ENCODE results near the gene TBC1D3I.
"Not testable (repeated sequence)": the region's sequence is repeated elsewhere in the genome, so short reads cannot be mapped to it uniquely, and the experiment has no call there.

The TBC1D3I gene

GRCh38 chr17:36214918-36215317 lies 49.5 kb downstream of the TBC1D3I start:
- H3K36me3 ChIP-seq: no peaks in the 10 kb centered on the region
- no peak for DNase-seq
- H3K4me1 ChIP-seq: no peaks in the 10 kb centered on the region
- TF ChIP-seq CTCF (IDR thresholded peaks at IDR 0.05): no peak
- peaks cover 0 to 6% of the 10 kb centered on the region in 2 donors for H3K27me3 ChIP-seq
- no peak overlapping the region for H3K4me3 ChIP-seq
- no peak overlapping the region for H3K27ac ChIP-seq
- peaks cover 0 to 6% (median 4%) of the 10 kb centered on the region in 3 donors for H3K9me3 ChIP-seq
- intact Hi-C loops (cut with DNase I; ENCODE audit: low total_unique reads): no loop called here

- Histone ChIP-seq H3K9me3 (peaks cover 0 to 5% (median 4%) of the 10 kb centered on the region in 3 donors), H3K4me1 (no peaks in the 10 kb centered on the region), H3K4me3 (no peak overlapping the region), H3K36me3 (no peaks in the 10 kb centered on the region), H3K27ac (no peak overlapping the region), H3K27me3 (peaks cover 0 to 6% of the 10 kb centered on the region in 2 donors)
- DNase-seq: no peak
- no peak for TF ChIP-seq CTCF (IDR thresholded peaks at IDR 0.05)
- intact Hi-C loops (cut with DNase I; ENCODE audit: low total_unique reads): no loop called here
Observed at GRCh38 chr17:36213695-36214094, 50.7 kb downstream of the TBC1D3I start.

- Histone ChIP-seq H3K9me3 (peaks cover 0 to 4% (median 0%) of the 10 kb centered on the region in 3 donors), H3K27me3 (peaks cover 0 to 6% of the 10 kb centered on the region in 2 donors), H3K4me1 (no peaks in the 10 kb centered on the region), H3K36me3 (no peaks in the 10 kb centered on the region), H3K27ac (no peak overlapping the region), H3K4me3 (no peak overlapping the region)
- no peak for TF ChIP-seq CTCF (IDR thresholded peaks at IDR 0.05)
- intact Hi-C loops (cut with DNase I; ENCODE audit: low total_unique reads): no loop called here
- DNase-seq: no peak
Observed at GRCh38 chr17:36212966-36213365, 51.4 kb downstream of the TBC1D3I start.

- Histone ChIP-seq H3K9me3 (peaks cover 0 to 4% (median 0%) of the 10 kb centered on the region in 3 donors), H3K27me3 (peaks cover 0 to 6% of the 10 kb centered on the region in 2 donors), H3K4me1 (no peaks in the 10 kb centered on the region), H3K4me3 (no peak overlapping the region), H3K27ac (no peak overlapping the region), H3K36me3 (no peaks in the 10 kb centered on the region)
- TF ChIP-seq CTCF (IDR thresholded peaks at IDR 0.05): no peak
- intact Hi-C loops (cut with DNase I; ENCODE audit: low total_unique reads): no loop called here
- DNase-seq: no peak
Observed at GRCh38 chr17:36212272-36212605, 52.1 kb downstream of the TBC1D3I start.

- intact Hi-C loops (cut with DNase I; ENCODE audit: low total_unique reads); DNase-seq; H3K9me3 ChIP-seq; H3K27me3 ChIP-seq; H3K4me3 ChIP-seq; H3K27ac ChIP-seq; H3K4me1 ChIP-seq; H3K36me3 ChIP-seq: not testable (repeated sequence)
Observed at GRCh38 chr17:36211484-36212271, 52.7 kb downstream of the TBC1D3I start.

GRCh38 chr17:36210439-36211211 lies 53.7 kb downstream of the TBC1D3I start, which contains the start of gene CCL4L2:
Gene CCL4L2, plus strand, starts transcription at chr17:36211063.
- H3K4me3 ChIP-seq; H3K36me3 ChIP-seq; H3K27me3 ChIP-seq; H3K9me3 ChIP-seq; intact Hi-C loops (cut with DNase I; ENCODE audit: low total_unique reads); H3K27ac ChIP-seq; H3K4me1 ChIP-seq; DNase-seq: not testable (repeated sequence)
